ENCODE results near the gene CACNA1G.

Gene CACNA1G

GRCh38 chr17:50618300-50618699 lies 57.8 kb downstream of the CACNA1G start:
- DNase-seq, result no peak

GRCh38 chr17:50618941-50619340 lies 58.4 kb downstream of the CACNA1G start:
- DNase-seq, result no peak

GRCh38 chr17:50619489-50619888 lies 59.0 kb downstream of the CACNA1G start:
- DNase-seq, result no peak

DNA sequence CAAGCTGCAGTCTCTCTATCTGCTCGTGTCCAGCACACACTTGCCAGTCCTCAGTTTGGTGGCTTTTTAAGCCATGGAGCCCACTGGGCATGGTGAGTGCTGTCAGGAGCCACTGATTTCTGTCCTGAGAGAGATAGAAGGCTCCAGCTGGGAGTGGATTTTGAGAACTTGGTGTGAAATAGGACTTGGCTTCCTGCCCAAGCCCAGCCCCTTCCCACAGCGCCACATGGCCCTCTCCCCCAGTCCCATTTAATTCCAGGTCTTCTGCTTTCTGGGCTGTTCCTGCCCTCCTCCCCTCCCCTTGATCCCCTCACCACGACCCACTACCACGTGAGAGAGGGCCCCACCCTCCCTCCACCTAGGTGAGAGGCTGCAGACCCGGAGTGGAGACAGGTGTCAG lies 59.7 kb downstream of the CACNA1G start:
- DNase-seq, result no peak

- DNase-seq, result no peak
Measured at GRCh38 chr17:50620858-50621257, 60.3 kb downstream of the CACNA1G start.

- DNase-seq, result no peak
Measured at GRCh38 chr17:50621574-50622031, 61.1 kb downstream of the CACNA1G start.

- no peak for DNase-seq
Measured at GRCh38 chr17:50624321-50624934, 63.9 kb downstream of the CACNA1G start.

DNA sequence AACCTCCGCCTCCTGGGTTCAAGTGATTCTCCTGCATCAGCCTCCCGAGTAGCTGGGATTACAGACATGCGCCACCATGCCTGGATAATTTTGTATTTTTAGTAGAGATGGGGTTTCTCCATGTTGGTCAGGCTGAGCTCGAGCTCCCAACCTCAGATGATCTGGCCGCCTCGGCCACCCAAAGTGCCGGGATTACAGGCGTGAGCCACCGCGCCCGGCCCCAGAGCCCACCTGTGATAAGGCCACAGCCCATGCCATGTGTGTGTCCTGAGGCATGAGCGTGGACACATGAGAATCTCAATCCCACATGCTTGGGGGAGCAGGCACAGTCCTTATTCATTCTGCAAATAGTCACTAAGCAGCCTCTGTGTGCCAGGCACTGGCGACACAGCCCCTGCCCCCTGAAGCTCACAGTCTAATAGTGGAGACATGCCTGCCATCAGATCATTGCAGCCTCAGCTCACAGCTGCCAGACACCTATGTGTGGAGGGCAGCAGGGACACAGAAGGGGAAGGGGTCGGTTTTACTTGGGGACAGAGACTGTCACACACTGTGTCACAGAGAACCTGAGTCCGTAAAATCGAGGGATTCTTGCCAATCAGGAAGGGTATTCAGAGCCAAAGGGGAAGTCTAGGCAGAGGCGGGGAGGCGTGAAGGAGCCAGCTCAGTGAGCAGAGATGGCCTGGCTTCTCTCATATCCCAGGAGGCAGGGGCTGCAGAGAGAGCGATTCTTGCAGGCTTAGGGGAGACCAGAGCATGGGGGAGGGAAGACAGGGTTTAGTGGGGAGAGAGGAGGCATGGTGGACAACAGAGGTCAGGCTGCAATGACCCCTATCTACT lies 64.7 kb downstream of the CACNA1G start:
- no peak for DNase-seq

- DNase-seq, result peak; percentile 58
Measured at GRCh38 chr17:50626037-50626574, 65.6 kb downstream of the CACNA1G start.

DNA sequence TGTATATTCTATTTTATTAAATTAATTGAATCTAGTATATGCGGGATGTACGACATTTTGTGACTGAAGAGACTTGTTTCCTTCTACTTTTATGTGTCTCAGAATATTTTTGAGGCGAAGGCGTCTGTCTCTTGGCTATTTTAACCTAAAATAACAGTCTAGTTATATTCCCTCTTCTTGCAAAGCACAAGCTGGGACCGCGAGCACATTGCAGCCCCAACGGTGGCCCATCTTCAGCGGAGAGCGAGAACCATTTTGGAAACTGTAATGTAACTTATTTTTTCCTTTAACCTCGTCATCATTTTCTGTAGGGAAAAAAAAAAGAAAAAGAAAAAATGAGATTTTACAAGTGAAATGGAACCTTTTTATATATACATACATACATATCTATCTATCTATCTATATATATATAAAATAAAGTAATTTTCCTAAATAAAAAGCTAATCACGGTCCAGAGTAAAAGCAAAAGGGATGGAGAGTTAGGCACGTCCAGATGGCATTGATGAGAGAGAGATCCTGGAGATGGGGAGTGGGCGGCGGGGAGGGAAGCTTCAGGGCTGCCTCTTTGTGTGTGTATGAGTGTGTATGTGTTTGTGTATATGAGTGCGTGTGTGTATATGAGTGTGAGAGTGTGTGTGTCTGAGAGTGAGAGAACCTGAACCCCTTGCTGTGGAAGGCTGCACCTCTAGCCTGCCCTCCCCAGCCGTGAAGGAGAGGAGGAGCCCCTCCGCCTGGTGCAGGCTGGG lies 66.7 kb downstream of the CACNA1G start:
- DNase-seq, result no peak

DNA sequence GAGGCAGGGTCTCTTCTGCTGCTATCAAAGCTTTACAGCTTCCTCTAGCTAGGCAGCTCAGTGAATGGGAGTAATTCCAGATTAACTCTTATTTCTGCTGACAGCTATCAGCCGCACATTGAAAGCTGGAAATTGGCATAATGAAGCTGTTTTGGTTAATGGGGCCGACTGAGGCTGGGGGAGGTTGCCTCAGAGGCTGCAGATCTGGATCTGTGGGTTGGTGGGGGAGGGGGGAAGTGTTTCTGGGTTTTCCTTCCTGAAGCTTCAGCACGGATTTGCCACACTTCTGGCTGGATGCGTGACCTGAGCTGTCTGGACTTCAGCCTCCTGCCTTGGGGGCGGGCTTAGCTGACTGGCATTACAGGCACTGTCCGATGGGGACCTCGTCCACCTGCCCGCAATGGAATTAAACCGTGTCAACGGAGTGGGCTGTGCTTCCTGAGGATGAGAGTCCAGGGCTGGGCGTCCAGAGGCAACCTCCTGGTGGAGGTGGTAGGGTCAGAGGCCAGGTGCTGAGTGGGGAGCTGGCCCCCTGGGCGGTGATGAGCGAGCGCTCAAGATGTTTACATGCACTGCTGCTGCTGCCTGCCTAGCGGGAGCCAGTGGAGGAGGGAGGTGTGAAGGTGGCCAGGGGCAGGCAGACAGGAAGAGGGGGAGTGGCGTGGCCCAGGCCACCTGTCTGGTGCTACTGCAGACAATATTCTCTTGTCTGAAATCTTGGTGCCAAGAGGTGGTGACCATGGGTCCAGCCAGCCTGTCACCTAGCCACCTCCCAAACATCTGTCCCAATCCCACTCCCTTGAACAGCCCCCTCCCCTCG lies 67.5 kb downstream of the CACNA1G start:
- peak; percentile 53 for DNase-seq

GRCh38 chr17:50629902-50630301 lies 69.4 kb downstream of the CACNA1G start:
- DNase-seq, result no peak

- DNase-seq, result peak; percentile 48
Measured at GRCh38 chr17:50630524-50631194, 70.1 kb downstream of the CACNA1G start.

DNA sequence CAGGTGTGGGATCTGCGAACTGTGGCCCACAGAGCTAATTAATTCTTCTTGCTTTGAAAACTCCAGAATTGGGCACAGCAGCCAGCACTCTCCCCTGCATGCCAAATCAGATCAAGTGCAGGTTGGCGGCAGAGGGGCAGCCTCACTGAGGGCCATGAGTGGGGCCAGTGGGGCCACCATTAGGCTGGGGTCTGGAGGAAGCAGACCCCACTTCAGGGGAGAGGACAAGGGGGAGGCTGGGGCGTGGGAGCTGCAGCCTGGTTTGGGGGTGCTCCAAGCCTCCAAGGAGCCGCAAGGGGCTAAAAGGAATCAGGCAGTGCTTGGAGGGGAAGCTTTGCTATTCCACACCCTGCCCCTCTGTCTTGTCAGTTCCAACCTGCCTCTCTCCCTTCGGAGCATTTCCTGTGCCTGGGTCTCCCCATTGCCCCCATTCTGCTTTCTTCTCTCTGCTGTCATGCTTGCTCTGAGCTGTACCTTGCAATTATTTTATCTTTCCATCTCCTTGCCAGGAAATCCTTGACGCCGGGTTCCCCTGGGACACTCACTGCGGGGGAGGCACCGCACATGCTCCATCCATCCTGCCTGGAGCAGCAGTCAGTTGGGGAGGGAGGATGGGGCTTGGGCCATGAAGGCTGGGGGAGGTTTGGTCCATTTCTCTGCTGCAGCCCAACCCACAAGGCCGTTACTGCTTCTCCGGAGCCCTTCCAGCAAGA lies 70.8 kb downstream of the CACNA1G start:
- no peak for DNase-seq

- DNase-seq, result no peak
Measured at GRCh38 chr17:50631908-50632571, 71.5 kb downstream of the CACNA1G start.

- no peak for DNase-seq
Measured at GRCh38 chr17:50632637-50633036, 72.1 kb downstream of the CACNA1G start.

DNA sequence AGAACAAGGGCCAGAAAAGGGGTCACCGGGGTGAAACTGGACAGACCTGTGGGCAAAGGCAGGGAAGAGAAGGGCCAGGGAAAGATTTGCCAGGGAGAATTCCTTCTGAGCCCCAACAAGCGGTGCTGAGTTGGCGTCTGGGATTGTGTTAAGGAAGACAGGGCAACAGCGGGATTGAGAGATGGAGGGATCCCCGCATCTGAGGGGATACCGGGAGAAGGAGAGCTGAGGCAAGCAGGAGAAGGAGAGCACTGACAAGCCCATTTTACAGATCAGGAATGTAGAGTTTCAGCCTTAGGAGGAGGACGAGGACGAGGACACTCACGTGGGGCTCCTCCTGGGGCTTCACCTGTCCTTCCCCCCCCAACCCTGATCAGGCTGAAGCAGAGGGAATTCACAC lies 73.2 kb downstream of the CACNA1G start:
- DNase-seq, result no peak

DNA sequence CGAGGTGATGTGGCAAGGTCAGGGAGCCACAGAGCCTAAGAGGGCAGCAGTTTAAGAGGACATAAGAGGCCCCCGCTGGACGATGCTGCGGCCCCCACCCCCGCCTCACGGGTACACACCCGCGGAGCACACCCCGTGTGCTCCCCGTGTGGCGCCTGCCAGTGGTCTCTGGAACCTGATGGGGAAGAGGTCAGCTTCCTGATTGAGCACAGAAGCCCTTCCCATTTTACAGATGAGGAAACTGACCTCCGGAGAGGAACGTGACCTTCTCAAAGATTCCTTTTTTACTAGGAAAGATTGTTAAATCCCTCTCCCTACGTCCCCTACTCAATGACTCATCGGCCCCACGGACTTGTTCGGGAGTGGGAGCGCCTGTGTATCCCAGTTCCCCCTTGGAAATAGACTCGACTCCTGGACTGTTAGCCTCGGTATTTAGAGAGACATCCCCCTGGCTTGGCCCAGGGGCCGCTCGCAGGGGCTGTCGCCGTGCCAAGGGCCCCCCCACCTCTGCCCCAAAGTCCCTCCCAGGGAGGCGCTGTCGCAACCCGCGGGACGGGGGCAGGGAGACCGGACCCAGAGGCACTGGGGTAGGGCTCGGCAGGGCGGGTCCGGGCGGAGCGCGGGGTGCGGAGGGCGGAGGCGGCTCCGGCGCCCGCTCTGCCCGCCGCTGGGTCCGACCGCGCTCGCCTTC lies 73.9 kb downstream of the CACNA1G start, which contains the start of gene ABCC3:
Gene ABCC3, plus strand, starts transcription at position 658 of the 691 bp plus-strand sequence. CDS start 56 bp downstream, outside the sequence.
- DNase-seq, result no peak

DNA sequence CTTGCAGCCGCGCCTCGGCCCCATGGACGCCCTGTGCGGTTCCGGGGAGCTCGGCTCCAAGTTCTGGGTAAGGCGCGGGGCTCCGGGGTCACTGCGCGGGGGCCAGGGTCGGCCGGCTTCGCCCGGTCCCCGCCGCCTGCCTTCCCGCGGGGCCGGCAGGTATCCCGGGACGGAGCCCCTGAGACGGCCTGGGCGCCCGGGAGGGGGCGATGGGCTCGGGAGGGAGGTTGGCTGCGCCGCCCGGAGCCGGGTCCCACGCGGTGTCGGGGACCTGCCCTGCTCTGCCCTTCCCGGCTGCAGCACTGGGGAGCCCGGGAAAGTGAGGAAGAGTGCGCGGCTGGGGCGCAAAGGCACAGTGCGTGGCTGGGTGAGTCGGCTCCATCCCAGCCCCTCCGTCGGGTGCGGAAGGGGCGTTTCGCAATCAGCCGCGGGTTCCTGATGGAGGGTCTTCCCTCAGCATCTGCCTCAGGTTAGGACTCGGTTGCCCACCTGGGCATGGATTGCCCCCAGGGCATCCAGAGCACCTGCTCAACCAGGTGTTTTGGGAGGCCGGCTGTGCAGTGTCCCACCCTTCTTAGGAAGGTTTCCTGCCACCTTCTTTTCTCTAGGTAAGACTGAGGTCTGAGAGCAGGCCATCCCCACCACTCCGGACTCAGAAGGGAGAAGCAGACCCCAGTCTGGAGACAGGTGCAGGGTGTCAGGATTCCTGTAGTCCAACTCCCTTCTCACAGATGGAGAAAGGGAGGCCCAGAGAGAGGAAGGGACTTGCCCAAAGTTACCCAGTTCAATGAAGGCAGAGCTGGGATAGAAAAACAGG lies 74.6 kb downstream of the CACNA1G start:
- DNase-seq, result peak; percentile 6

Measured in DMS79 treated with DMSO at 0.1 percent for 48 hours (cell line).